Breast epithelium (tissue), 3 donors: Measurements from ENCODE around the gene B4GALNT4.

Experiments
- CTCF ChIP-seq, 3 donors: fragments of 450-650 bp; IDR thresholded peaks; one replicate each; pipeline ENCODE4 v1.5.1; 2016 to 2017; ENCODE audit warnings: antibody characterized with exemption in 3 of 3, mild to moderate bottlenecking in 3 of 3, moderate library complexity in 3 of 3
- POLR2A ChIP-seq: fragments of 450-650 bp; IDR thresholded peaks from one replicate; pipeline ENCODE4 v1.6.1; 2016; ENCODE audit warnings: antibody characterized with exemption, mild to moderate bottlenecking, moderate library complexity
- POLR2AphosphoS5 ChIP-seq, 3 donors: sonication (generic); formaldehyde crosslinking; IDR thresholded peaks; one replicate each; pipeline ENCODE4 v1.6.1; 2017; ENCODE audit warnings: antibody characterized with exemption in 3 of 3

- TF ChIP-seq CTCF (IDR thresholded peaks at IDR 0.05) (no peak), POLR2A (no peak), POLR2AphosphoS5 (IDR thresholded peaks at IDR 0.05) (no peak)
Measured at GRCh38 chr11:340539-341512, 28.5 kb upstream of the B4GALNT4 start.
